CD4-positive, alpha-beta T cell treated with Interleukin-17A for 1 hour (primary cell): Measurements from ENCODE around the gene SNRNP48.

ENCODE experiments used
- DNase-seq: peaks from one replicate; pipeline ENCODE4 v3.0.0-alpha.2; 2020

The SNRNP48 gene

DNA sequence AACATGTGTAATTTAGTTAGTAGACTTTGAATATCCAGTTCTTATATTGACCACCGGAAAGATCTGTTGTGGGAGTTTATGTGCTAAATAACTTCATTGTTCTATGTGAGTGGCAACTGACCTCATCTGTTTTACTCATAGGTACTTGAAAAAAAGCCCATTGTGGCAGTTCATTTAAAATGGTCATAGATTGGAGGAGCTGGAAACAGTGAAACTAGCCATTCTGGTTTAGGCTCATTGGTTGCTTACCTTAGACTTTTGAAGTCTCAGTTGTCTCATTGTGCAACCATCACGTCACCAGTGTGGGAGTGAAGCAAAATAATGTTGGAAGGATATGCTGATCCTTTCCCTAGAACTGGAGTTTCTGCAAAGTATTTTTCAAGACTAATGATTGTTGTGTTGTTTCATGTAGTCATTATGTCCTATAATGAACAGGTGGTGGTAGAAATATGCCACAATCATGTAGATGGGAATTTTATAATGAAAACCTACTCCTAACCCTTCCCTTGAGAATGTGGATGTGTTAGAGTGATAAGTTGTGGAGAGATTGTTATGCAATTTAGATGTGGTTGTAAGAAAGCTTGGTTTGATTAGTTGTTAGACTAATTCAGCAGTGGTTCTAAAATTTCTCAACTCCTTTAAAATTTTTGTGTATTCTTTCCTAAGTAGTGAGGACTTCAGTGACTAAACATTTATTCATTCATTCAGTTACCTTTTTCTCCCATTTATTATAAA, 30.2 kb upstream of the SNRNP48 start:
- no peak for DNase-seq

DNA sequence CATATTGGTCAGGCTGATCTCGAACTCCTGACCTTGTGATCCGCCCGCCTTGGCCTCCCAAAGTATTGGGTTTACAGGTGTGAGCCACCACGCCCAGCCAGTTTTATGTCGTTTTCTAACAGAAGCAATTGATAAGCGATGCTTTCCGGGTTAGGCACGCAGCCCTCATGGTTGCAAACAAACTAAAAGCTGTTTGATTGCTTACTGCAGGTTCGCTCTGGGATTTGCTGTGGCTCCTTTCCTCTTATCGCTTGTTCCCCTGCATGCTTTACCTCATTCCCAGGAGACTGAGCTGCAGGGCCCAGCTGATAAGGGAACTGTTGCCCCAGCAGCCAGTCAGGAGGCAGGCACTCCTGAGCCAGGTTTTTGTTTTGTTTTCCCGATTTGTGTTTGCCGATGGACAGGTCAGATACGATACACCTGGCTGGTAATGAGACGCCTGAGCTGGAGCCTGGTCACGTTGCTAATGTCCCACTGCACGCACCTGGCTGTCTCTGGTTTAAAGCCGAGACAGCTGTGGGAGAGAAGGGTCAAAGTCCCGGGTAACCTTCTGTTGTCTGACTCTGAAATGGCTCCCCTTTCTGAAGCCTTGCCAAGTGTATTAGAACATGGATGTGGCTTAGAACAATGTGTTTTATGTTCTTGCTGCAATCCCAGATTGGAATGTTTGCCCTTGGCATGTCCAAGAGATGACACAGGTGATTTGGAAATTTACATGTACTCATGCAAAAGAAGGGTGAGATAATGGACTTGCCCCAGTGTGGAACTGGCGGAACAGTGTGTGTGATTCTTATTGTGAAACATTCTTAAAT, 28.6 kb upstream of the SNRNP48 start:
- no peak for DNase-seq

DNA sequence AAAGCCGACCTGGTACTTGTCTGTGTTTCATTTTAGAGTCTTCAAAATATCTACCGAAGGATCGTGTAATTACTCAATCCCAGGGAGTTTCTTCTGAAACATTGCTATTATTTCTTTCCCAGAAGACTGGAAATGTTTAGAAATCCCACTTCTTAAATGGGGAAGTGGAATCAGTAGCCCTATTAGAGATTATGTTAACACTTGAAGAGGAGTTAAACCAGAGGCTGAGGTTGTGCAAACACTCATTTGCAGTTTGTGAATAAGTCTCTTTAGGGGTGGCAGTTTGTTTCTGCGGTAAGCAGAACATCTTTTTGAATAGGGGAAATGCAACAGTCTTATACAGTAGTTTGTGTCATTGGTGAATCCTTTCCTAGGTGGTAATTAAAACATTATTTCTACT, 27.2 kb upstream of the SNRNP48 start:
- no peak for DNase-seq

DNA sequence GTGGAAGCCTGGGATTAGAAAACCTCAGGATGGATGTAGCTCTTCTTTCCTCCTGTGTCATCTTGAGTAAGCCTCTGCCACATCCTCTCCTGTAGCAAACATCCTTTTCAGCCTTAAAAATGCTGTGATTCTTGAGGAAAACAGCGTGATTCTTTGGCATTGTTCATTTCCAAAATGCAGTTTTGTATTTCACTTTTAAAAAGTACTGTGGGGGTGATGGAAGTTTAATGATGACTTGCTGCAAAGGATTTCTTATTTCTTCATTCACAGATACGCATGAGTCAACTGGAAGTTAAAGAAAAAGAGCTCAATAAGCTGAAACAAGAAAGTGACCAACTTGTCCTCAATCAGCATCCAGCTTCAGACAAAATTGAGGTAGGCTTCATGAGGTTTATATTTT, 23.9 kb upstream of the SNRNP48 start:
- no peak for DNase-seq

DNA sequence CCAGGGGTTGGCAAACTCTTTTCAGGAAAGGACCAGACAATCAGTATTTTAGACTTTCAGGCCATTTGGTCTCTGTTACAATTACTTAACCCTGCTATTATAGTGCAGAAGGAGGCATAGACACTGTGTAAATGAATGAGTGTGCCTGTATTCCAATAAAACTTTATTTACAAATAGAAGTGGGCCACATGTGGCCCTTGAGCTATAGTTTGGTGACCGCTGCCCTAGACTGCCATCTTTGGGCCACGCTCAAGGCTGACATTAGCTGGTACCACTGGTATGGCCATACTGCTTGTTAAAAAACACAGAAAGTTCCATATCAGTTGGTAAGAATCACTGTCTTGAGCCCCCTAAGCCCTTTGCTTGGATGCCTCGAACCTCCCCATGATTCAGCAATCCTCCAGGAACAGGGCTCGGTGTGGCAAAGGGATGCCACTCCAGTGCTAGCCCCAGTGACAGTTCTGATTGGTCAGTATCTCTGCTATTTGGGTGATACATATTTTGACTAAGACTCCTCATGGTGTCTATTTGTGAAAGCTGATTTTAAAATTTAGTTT, 23.3 kb upstream of the SNRNP48 start:
- DNase-seq, result no peak

DNA sequence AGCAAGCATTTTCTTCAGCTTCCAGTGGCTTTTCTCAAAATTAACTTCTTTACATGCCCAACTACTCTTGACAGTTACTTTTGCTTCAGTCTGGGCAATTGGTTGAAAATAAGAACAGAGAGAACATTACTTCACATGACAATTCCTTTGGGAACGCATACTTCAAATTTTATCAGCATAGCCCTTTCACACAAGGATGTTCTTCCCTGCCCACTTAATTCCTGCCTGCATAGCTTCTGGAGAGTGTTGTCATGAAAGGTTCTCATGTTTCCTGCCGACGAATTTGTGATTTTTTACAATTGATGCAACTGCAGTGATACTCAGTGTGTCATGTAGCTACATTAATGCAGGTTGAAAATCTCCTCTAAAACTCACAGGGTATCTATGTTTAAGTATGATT, 22.0 kb upstream of the SNRNP48 start:
- no peak for DNase-seq

DNA sequence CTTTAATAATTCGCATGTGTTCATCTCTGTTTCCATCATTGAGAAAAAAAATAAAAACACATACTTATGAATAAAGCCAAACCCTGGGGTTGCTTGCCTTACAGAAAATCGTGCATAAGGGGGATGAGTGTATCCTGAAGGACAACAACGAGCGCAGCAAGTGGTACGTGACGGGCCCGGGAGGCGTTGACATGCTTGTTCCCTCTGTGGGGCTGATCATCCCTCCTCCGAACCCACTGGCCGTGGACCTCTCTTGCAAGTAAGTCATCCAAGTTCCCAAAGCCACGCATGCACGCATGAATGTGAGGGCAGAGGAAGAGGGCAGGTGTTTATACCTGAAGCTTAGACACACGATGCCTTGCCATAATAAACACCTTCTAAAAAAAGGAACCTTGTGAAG, 20.9 kb upstream of the SNRNP48 start:
- DNase-seq, result no peak

DNA sequence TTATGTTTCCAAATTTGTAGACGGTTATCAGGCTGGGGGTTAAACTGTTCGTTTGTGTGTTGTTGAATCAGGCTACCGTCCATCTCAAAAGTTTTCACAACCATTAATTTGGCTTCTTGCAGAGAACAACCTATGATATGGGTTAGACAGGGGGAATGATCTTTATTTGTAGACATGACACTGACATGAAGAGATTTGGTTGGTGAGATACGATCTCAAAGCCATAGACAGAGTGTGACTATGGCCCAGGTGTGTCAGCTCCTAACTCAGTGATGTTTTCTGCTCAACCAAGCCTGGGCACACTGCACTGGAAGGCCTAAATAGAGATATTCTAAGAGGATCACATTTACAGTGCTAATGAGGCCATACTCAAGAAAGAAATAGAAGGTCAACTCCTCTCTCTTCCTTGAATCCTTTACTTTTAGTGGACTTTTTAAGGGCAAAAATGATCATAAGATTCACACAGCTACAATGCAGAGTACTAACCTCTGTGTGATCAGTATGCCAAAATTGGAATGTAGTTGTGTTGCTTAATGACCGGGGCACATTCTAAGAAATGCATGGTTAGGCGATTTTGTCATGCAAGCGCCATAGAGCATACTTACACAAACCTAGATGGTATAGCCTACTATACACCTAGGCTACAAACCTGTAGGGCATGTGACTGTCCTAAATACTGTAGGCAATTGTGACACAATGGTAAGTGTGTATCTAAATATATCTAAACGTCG, 17.6 kb upstream of the SNRNP48 start:
- no peak for DNase-seq

DNA sequence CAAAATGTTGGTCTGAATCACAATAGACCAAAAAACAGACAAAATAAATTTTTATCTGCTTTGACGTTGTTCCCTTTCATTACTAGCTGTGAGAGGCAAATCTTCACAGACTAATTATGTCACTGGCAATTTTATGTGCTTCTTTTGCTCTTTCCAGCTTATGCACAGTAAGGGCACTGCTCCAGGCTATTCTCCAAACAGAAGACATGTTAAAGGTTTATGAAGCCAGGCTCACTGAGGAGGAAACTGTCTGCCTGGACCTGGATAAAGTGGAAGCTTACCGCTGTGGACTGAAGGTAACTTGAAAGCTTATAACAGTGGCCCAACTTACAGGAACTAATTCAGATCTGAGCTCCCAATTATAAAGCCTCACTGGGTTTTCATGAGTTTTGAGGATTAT, 15.5 kb upstream of the SNRNP48 start:
- no peak for DNase-seq

DNA sequence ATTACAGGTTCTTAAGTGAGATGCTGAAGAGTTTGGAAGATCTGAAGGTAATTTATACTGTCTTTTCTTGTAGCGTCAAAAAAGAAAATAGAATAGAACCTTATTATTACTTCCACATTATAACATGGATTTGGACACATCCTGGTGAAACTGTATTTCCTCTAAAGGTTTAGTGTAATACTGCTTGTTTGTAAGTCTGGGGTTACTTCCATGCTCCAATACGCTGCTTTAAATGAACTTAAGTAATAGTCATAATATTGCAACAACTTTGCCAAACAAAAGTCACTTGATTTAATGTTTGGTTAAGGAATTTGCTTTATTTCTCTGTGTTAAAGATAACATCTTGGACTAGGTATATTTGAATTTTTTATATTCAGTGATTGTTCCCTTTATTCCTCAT, 11.5 kb upstream of the SNRNP48 start:
- DNase-seq, result no peak

DNA sequence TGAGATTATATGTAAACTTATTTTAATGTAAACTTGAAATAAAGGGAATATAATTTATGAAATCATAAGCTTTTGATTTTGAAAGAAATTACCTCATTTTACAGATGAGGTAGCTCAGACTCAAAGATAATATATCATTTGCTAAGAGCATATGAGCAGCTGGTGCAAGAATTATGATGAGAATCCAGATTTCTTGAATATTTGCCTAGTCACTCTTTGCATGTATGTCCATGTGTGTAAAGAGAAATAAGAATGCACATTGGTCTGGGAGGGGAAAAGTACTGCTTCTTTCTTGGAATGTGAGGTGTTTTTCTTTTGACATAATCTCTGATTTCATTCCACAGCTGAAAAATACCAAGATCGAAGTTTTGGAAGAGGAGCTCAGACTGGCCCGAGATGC, 11.1 kb upstream of the SNRNP48 start:
- DNase-seq, result no peak

DNA sequence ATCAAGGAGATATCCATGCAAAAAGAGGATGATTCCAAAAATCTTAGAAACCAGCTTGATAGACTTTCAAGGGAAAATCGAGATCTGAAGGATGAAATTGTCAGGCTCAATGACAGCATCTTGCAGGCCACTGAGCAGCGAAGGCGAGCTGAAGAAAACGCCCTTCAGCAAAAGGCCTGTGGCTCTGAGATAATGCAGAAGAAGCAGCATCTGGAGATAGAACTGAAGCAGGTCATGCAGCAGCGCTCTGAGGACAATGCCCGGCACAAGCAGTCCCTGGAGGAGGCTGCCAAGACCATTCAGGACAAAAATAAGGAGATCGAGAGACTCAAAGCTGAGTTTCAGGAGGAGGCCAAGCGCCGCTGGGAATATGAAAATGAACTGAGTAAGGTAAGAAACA, 10.1 kb upstream of the SNRNP48 start:
- no peak for DNase-seq

DNA sequence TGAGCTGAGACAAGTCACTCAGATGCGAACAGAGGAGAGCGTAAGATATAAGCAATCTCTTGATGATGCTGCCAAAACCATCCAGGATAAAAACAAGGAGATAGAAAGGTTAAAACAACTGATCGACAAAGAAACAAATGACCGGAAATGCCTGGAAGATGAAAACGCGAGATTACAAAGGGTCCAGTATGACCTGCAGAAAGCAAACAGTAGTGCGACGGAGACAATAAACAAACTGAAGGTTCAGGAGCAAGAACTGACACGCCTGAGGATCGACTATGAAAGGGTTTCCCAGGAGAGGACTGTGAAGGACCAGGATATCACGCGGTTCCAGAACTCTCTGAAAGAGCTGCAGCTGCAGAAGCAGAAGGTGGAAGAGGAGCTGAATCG, 9.5 kb upstream of the SNRNP48 start:
- no peak for DNase-seq

DNA sequence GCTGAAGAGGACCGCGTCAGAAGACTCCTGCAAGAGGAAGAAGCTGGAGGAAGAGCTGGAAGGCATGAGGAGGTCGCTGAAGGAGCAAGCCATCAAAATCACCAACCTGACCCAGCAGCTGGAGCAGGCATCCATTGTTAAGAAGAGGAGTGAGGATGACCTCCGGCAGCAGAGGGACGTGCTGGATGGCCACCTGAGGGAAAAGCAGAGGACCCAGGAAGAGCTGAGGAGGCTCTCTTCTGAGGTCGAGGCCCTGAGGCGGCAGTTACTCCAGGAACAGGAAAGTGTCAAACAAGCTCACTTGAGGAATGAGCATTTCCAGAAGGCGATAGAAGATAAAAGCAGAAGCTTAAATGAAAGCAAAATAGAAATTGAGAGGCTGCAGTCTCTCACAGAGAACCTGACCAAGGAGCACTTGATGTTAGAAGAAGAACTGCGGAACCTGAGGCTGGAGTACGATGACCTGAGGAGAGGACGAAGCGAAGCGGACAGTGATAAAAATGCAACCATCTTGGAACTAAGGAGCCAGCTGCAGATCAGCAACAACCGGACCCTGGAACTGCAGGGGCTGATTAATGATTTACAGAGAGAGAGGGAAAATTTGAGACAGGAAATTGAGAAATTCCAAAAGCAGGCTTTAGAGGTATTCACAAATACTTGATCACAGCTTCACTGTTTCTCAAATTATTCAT, 8.9 kb upstream of the SNRNP48 start:
- DNase-seq, result no peak

DNA sequence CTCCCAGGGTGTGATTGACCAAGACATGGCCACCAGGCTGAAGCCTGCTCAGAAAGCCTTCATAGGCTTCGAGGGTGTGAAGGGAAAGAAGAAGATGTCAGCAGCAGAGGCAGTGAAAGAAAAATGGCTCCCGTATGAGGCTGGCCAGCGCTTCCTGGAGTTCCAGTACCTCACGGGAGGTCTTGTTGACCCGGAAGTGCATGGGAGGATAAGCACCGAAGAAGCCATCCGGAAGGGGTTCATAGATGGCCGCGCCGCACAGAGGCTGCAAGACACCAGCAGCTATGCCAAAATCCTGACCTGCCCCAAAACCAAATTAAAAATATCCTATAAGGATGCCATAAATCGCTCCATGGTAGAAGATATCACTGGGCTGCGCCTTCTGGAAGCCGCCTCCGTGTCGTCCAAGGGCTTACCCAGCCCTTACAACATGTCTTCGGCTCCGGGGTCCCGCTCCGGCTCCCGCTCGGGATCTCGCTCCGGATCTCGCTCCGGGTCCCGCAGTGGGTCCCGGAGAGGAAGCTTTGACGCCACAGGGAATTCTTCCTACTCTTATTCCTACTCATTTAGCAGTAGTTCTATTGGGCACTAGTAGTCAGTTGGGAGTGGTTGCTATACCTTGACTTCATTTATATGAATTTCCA, 4.6 kb upstream of the SNRNP48 start:
- DNase-seq, result no peak

DNA sequence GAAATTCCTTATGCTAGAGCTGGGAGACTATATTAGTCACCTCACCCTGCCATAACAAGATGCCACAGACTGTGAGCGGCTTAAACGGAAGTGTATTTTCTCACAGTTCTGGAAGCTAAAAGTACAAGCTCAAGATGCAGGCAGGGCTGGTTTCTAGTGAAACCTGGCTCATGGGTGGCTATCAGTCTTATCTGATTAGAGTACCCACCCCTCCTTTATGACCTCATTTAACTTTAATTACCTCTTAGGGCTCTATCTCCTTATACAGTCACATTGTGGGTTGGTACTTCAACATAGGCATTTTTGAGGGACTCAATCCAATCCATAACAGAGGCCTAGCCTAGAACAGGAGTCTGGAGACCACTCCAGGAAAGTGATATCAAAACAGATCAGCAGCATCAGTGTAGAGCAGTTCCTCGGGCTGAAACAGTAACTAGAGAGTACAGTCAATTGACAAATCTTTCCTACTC, 2.3 kb upstream of the SNRNP48 start:
- DNase-seq, result no peak

DNA sequence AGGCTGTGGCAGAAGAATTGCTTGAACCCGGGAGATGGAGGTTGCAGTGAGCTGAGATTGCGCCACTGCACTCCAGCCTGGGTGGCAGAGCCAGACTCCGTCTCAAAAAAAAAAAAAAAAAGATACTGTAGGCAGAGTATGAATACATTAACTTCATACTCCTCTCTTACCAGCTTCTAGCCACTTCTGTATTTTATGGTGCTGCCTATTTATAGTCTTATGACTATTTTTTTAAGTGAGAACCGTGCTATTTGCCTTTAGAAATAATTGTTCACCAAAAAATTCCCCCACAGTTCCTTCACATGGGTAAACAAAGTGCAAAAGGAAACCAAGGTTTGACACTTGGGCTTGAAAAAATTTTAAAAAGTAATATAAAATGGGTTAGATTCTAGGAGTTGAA, 1.5 kb upstream of the SNRNP48 start:
- no peak for DNase-seq

DNA sequence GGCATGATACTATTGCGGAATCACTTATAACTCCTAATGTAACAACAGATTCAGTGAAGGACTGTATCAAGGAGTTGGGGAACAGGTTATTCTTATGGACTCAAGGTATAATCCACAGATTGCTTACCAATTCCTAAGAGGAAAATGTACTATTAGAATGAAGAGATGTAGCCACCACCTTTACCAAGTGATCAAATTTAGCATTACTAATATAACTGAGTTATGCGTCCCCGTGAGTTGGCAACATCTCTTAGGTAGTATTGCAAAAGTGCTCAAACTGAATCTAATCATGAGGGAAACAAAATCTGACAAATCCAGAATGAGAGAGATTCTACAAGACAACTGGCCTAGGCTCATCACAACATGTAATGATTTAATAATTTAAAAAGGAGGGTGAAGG, 777 bp upstream of the SNRNP48 start:
- no peak for DNase-seq

DNA sequence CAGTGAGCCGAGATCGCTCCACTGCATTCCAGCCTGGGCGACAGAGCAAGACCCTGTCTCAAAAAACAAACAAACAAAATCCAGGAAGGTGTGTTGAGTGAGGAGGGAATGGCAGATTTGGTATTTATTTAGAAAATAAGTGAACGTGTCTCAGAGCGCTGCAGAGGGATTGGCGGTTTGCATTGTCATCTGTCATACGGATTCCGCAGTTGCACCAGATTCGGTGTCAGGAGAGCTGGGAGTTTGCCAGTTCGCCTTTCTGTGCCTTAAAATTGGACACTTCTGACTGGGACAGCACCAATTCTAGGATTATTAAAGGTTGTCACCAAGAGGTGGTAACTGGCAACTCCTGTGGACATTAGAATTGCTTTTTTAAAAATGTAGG, 912 bp downstream of the SNRNP48 start:
- no peak for DNase-seq

DNA sequence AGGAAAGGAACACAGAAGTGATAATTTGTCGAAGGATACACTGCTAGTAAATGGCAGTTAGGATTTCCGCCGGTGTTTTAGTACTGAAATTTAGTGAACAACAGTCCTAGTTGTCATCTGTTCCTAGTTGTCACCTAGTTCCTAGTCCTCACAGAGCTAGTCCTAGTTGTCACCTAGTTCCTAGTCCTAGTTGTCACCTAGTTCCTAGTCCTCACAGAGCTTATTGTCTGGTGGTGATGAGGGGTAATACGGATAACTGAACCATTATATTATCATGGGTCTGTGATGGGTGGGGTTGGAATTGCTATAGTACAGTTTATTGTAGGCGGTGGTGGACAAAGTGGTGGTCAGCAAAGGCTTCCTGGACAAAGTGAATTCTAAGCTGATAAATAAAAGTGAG, 1.8 kb downstream of the SNRNP48 start:
- no peak for DNase-seq

DNA sequence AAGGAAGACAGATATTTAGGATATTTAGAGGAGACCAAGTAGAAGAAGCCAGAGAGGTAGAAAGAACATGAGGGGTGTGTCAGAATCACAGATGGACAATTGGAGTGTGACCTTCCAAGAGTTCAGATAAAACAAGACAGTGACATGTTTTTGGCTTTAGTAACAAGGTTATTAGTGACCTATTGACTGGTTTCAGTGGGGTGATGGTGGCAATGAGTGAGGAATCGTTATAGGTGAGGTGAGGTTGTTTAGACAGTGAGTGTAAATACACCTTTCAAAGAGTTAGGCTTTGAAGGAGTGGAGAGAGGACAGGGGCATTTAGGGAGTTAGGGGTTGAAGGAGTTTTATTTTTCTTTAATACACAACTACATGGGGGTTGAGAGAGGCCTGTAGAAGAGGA, 3.2 kb downstream of the SNRNP48 start:
- DNase-seq, result no peak

DNA sequence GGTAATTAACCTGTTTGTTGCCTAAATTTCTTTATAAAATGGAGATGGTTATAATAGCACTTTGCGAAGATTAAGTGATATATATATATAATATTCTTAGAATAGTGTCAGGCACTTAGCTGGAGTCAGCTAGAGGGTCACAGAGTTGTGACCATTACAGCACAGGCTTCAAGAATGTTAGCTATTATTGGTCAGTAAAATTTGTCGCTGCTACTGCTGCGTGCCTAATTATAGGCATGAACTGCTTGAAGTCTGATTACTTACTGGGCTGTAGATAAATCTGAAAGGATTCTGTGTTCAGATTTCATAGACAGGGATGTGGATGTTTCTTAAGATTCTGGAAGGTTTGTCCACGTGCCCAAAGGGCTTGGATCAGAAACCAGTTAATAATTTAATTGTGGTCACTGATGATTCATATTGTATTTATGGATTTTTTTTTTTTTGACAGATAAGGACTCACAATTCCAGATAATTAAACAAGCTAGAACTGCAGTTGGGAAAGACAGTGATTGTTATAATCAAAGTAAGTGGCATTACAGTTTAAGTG, 4.7 kb downstream of the SNRNP48 start:
- no peak for DNase-seq
